Sigmoid colon (tissue), 7 donors: Measurements from ENCODE around the gene TRPM4. TPM values are rescaled to one million over a fixed set of nuclear protein-coding genes. Genes with fewer than 3 reads are reported as not detected.

Experiments
- DNase-seq: peaks from one replicate; pipeline ENCODE4 v3.0.0-alpha.2; 2019
- H3K27ac ChIP-seq, 4 donors: fragments of 200-600 bp; sonication (generic); one replicate each; pipeline ENCODE4 v1.5.1; 2016 to 2019; ENCODE audit warnings: mild to moderate bottlenecking in 1 of 4
- H3K27me3 ChIP-seq, 3 donors: fragments of 200-600 bp; sonication (generic); one replicate each; pipeline ENCODE4 v1.5.1; 2019; ENCODE audit warnings: mild to moderate bottlenecking in 1 of 3
- H3K36me3 ChIP-seq, 4 donors: fragments of 200-600 bp; sonication (generic); one replicate each; pipeline ENCODE4 v1.5.1; 2016 to 2019
- H3K4me1 ChIP-seq, 4 donors: fragments of 200-600 bp; sonication (generic); one replicate each; pipeline ENCODE4 v1.5.1; 2017 to 2019
- H3K4me3 ChIP-seq, 4 donors: fragments of 200-600 bp; sonication (generic); one replicate each; pipeline ENCODE4 v1.5.1; 2017 to 2019; ENCODE audit warnings: mild to moderate bottlenecking in 2 of 4, moderate library complexity in 1 of 4
- H3K9me3 ChIP-seq, 4 donors: fragments of 200-600 bp in 3 of 4; sonication (generic) in 3 of 4; one replicate each; pipeline versions ENCODE4 v1.5.1 to v1.6.1; 2013 to 2019
- CTCF ChIP-seq, 4 experiments: fragments of 450-650 bp in 3 of 4; fragments of 200-600 bp in 1 of 4; IDR thresholded peaks; one replicate each; pipeline ENCODE4 v1.5.1; 2016 to 2019; ENCODE audit warnings: antibody characterized with exemption in 4 of 4, mild to moderate bottlenecking in 3 of 4, moderate library complexity in 2 of 4
- EP300 ChIP-seq, 4 donors: sonication (generic); formaldehyde crosslinking; IDR thresholded peaks; one replicate each; pipeline ENCODE4 v1.6.1; 2017; ENCODE audit warnings: antibody characterized with exemption in 4 of 4
- POLR2A ChIP-seq, 2 donors: fragments of 450-650 bp; IDR thresholded peaks; one replicate each; pipeline ENCODE4 v1.6.1; 2016; ENCODE audit warnings: antibody characterized with exemption in 2 of 2, mild to moderate bottlenecking in 2 of 2, moderate library complexity in 2 of 2
- POLR2AphosphoS5 ChIP-seq, 4 donors: sonication (generic); formaldehyde crosslinking; IDR thresholded peaks; one replicate each; pipeline ENCODE4 v1.6.1; 2017; ENCODE audit warnings: antibody characterized with exemption in 4 of 4
- WGBS, 2 donors: extraction: QIAGEN DNeasy Blood & Tissue Kit; methylation state at CpG; one replicate each; pipeline ENCODE4 v1.1.7; 2013; 5-methylcytosine and 5-hydroxymethylcytosine counted together
- intact Hi-C: fragments of 100-400 bp; cut with DNase I; formaldehyde crosslinking; loops from one replicate; pipeline ENCODE4 v1.15.1; 2023
- polyA plus RNA-seq, 3 donors: library from polyadenylated mRNA; stranded (reverse); fragments of 200-250 nt; gene quantifications; one replicate each; pipeline ENCODE4 v1.2.3, GENCODE V29; 2013
- total RNA-seq, 4 donors: library from RNA; depleted of rRNA; stranded (reverse); fragments of >200 nt; gene quantifications; one replicate each; pipeline ENCODE4 v1.1.0, GENCODE V29; 2016
- donor health status: healthy with polysubstance abuse.
- donor health status: Bipolar disorder and iron deficiency.
- donor health status: healthy.

Gene TRPM4
- total and polyA plus RNA-seq, 7 donors, result 7.9 to 166 (median 18.0) TPM

GRCh38 chr19:49127674-49128544 is 29.7 kb upstream of the TRPM4 start:
- H3K4me1 ChIP-seq, result peaks cover 0 to 19% (median 11%) of the 10 kb centered on the region in 4 donors
- H3K9me3 ChIP-seq, result no peaks in the 10 kb centered on the region
- peak overlapping the region; percentile 53 to 82 (median 71) for H3K27ac ChIP-seq
- peak; percentile 98 for DNase-seq
- peak overlapping the region in 3 of 4 donors; percentile 6 to 33 (median 15) for H3K4me3 ChIP-seq
- peaks cover 0 to under 1% (median 0%) of the 10 kb centered on the region in 3 donors for H3K27me3 ChIP-seq
- no peaks in the 10 kb centered on the region for H3K36me3 ChIP-seq
- intact Hi-C loops, result no loop called here
- TF ChIP-seq POLR2A (IDR thresholded peaks at IDR 0.05), result no peak
- peak in 1 of 4 donors; percentile 62 for TF ChIP-seq POLR2AphosphoS5 (IDR thresholded peaks at IDR 0.05)
- TF ChIP-seq CTCF (IDR thresholded peaks at IDR 0.05), result peak in 1 of 4 experiments; percentile 22
- 3 to 4% methylated on average over 63 of the region's 63 CpGs for WGBS, 2 donors

GRCh38 chr19:49128545-49129237 is 28.9 kb upstream of the TRPM4 start:
- intact Hi-C loops, result no loop called here
- peaks cover 0 to 7% (median 6%) of the 10 kb centered on the region in 3 donors for H3K27me3 ChIP-seq
- no peaks in the 10 kb centered on the region for H3K9me3 ChIP-seq
- H3K4me3 ChIP-seq, result peak overlapping the region in 3 of 4 donors; percentile 6 to 33 (median 15)
- no peaks in the 10 kb centered on the region for H3K36me3 ChIP-seq
- H3K27ac ChIP-seq, result peak overlapping the region; percentile 6 to 77 (median 56)
- TF ChIP-seq CTCF (IDR thresholded peaks at IDR 0.05) (no peak), POLR2AphosphoS5 (IDR thresholded peaks at IDR 0.05) (no peak), POLR2A (IDR thresholded peaks at IDR 0.05) (no peak), EP300 (IDR thresholded peaks at IDR 0.05) (no peak)
- DNase-seq, result no peak
- H3K4me1 ChIP-seq, result peaks cover 0 to 27% (median 19%) of the 10 kb centered on the region in 4 donors
- WGBS, 2 donors, result 53 to 71% methylated on average over 15 of the region's 15 CpGs

- H3K4me3 ChIP-seq, result no peak overlapping the region
- H3K9me3 ChIP-seq, result no peaks in the 10 kb centered on the region
- WGBS, 2 donors, result 70 to 74% methylated on average over 16 of the region's 16 CpGs
- no peaks in the 10 kb centered on the region for H3K36me3 ChIP-seq
- H3K27ac ChIP-seq, result no peak overlapping the region
- H3K4me1 ChIP-seq, result peaks cover 0 to 32% (median 24%) of the 10 kb centered on the region in 4 donors
- TF ChIP-seq CTCF (IDR thresholded peaks at IDR 0.05) (no peak), EP300 (IDR thresholded peaks at IDR 0.05) (no peak), POLR2A (IDR thresholded peaks at IDR 0.05) (no peak), POLR2AphosphoS5 (IDR thresholded peaks at IDR 0.05) (no peak)
- intact Hi-C loops, result no loop called here
- DNase-seq, result no peak
- H3K27me3 ChIP-seq, result peaks cover 3 to 12% (median 11%) of the 10 kb centered on the region in 3 donors
Observed at GRCh38 chr19:49129238-49129583, 28.4 kb upstream of the TRPM4 start.

- WGBS, 2 donors, result 97% methylated on average over 24 of the region's 24 CpGs
- no peak overlapping the region for H3K27ac ChIP-seq
- peaks cover 7 to 18% (median 18%) of the 10 kb centered on the region in 3 donors for H3K27me3 ChIP-seq
- no peaks in the 10 kb centered on the region for H3K9me3 ChIP-seq
- H3K4me3 ChIP-seq, result no peak overlapping the region
- intact Hi-C loops, result no loop called here
- no peak for TF ChIP-seq POLR2A (IDR thresholded peaks at IDR 0.05)
- no peak for TF ChIP-seq POLR2AphosphoS5 (IDR thresholded peaks at IDR 0.05)
- TF ChIP-seq CTCF (IDR thresholded peaks at IDR 0.05), result no peak
- no peak for TF ChIP-seq EP300 (IDR thresholded peaks at IDR 0.05)
- H3K36me3 ChIP-seq, result no peaks in the 10 kb centered on the region
- peaks cover 0 to 36% (median 27%) of the 10 kb centered on the region in 4 donors for H3K4me1 ChIP-seq
- DNase-seq, result no peak
Observed at GRCh38 chr19:49130325-49130724, 27.3 kb upstream of the TRPM4 start.
